ENCODE results near the gene TIMP2. TPM values are rescaled to one million over a fixed set of nuclear protein-coding genes. Genes with fewer than 3 reads are reported as not detected.

TIMP2 gene, protein sequence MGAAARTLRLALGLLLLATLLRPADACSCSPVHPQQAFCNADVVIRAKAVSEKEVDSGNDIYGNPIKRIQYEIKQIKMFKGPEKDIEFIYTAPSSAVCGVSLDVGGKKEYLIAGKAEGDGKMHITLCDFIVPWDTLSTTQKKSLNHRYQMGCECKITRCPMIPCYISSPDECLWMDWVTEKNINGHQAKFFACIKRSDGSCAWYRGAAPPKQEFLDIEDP
- total RNA-seq (2021; ENCODE audit: unreplicated experiment): 64.8 TPM
- 42.7 and 52.9 TPM in 2 replicates for polyA plus RNA-seq (2012)
- Bru-seq, nascent RNA: percentile 64 among the genes with signal in this experiment
- percentile 79 among the genes with signal in this experiment for BruChase-seq, experiment 1, labeled RNA remaining after a 6-hour chase
- BruChase-seq, experiment 2, labeled RNA remaining after a 2-hour chase: percentile 65 among the genes with signal in this experiment
- long read RNA-seq, transcript TIMP2-201 (5 exons, 3,652 nt): major isoform, 7 of 44 reads
- long read RNA-seq, partial matches to known transcripts: 1 of 44 reads
- long read RNA-seq, other reads (novel, unspliced or antisense): 36 of 44 reads

DNA sequence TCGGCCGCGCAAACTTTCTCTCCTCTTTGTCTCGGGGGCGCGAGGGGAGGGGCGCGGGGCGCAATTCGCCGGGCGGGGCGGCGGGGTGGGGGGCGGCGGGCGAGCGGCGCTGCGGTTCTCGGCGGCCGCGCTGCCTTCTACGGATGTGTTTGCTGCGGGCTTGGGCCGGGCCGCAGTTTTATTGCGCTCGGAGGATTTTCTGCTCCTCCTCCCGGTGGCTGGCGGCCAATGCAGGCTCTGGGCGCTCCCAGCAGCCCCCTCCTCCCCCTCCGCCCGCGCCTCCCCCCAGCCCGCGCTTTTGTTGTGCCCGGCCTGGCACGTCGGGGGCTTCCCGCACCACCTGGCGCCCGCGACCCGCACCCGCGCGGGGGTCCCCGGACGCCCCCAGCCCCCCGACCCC is at the start of gene TIMP2:
TIMP2 (minus strand) TSS at position 154 of the 400 bp plus-strand sequence. CDS start 299 bp downstream, outside the sequence.
- peak within 1 kb of the TSS; percentile 23; the same call in 1 of the 2 replicates for H3K27ac ChIP-seq (ENCODE audit: low read depth, low read length)
- ATAC-seq: peak; percentile 73
- POLR2A ChIA-PET: interaction anchor here (1.1 to 1.6 kb wide), 3 partner anchors 8 to 11 kb away, joined by 3 to 4 read pairs (median 4); no protein-coding TSS in a partner anchor

More for the DNA sequence above, at the start of gene TIMP2:
- CTCF ChIA-PET: no interaction called here
- H3K36me3 ChIP-seq (ENCODE audit: control insufficient read depth in 1 of 2, insufficient read depth in 2 of 2, low read length in 2 of 2): peaks cover 0 to 5% of the 10 kb centered on the region in 2 experiments; a peak in 2 of 4 replicates
- H3K27me3 ChIP-seq (ENCODE audit: insufficient read depth, low read length): no peaks in the 10 kb centered on the region
- peaks cover 34% of the 10 kb centered on the region; the same call in 1 of the 2 replicates for H3K79me2 ChIP-seq (ENCODE audit: insufficient read depth, low read length)
- RAD21 ChIA-PET (ENCODE audit: low non-redundant PET in 1 of 2, low total read pairs in 2 of 2, uncharacterized antibody in 2 of 2, unreplicated experiment in 2 of 2): no interaction called here
- no peaks in the 10 kb centered on the region for H3K9me2 ChIP-seq (ENCODE audit: insufficient read depth)
- peaks cover 15 to 52% of the 10 kb centered on the region in 2 experiments for H3K4me1 ChIP-seq (ENCODE audit: control insufficient read depth in 1 of 2, insufficient read depth in 2 of 2, low read length in 2 of 2)
- H3K9ac ChIP-seq (ENCODE audit: low read length): peak within 1 kb of the TSS; percentile 72
- BruUV-seq (replicated peaks): no TSS peak
- H3K4me2 ChIP-seq (ENCODE audit: low read length): peak within 1 kb of the TSS; percentile 99
- H3K4me3 ChIP-seq (replicated peaks in 1 of 2; ENCODE audit: low read depth in 1 of 2, low read length in 2 of 2): peak within 1 kb of the TSS; percentile 71 to 76
- H2AFZ ChIP-seq (ENCODE audit: low read depth, low read length, poor library complexity, severe bottlenecking): peak within 1 kb of the TSS; percentile 81
- no peak for DNase-seq (ENCODE audit: low read depth, low spot score)
- TF ChIP-seq REST (IDR thresholded peaks at IDR 0.05; ENCODE audit: low read depth) (no peak), ELF1 (IDR thresholded peaks at IDR 0.05; ENCODE audit: borderline replicate concordance, low read depth) (no peak), EZH2 (IDR thresholded peaks at IDR 0.05) (no peak), POLR2A (IDR thresholded peaks at IDR 0.05; ENCODE audit: borderline replicate concordance, extremely low read depth, insufficient read depth, insufficient read length) (no peak), SRF (IDR thresholded peaks at IDR 0.05; ENCODE audit: low read depth) (no peak), JUND (IDR thresholded peaks at IDR 0.05) (no peak), TCF7L2 (IDR thresholded peaks at IDR 0.05; ENCODE audit: borderline replicate concordance, extremely low read depth, insufficient read depth, insufficient read length) (no peak), RAD21 (IDR thresholded peaks at IDR 0.05; ENCODE audit: low read depth) (no peak), POLR2AphosphoS5 (IDR thresholded peaks at IDR 0.05; ENCODE audit: low read depth, low read length) (peak; percentile 85), CTCF (IDR thresholded peaks at IDR 0.05 in 2 of 3, conservative IDR thresholded peaks at IDR 0.05 in 1 of 3; ENCODE audit: borderline replicate concordance in 1 of 3, insufficient read depth in 1 of 3, low read depth in 2 of 3, low read length in 2 of 3) (0 out of 6 replicates have a peak, but pooled peaks of 1 of the 3 experiments have one; percentile 12), CEBPB (IDR thresholded peaks at IDR 0.05; ENCODE audit: low read depth) (no peak), SIN3A (IDR thresholded peaks at IDR 0.05; ENCODE audit: low read depth) (no peak), YY1 (IDR thresholded peaks at IDR 0.05; ENCODE audit: extremely low read depth, insufficient replicate concordance, low read depth, low read length) (no peak), SP1 (IDR thresholded peaks at IDR 0.05; ENCODE audit: low read depth) (no peak), EGR1 (IDR thresholded peaks at IDR 0.05; ENCODE audit: low read depth) (no peak)
- TF ChIP-seq, protein P1, sequence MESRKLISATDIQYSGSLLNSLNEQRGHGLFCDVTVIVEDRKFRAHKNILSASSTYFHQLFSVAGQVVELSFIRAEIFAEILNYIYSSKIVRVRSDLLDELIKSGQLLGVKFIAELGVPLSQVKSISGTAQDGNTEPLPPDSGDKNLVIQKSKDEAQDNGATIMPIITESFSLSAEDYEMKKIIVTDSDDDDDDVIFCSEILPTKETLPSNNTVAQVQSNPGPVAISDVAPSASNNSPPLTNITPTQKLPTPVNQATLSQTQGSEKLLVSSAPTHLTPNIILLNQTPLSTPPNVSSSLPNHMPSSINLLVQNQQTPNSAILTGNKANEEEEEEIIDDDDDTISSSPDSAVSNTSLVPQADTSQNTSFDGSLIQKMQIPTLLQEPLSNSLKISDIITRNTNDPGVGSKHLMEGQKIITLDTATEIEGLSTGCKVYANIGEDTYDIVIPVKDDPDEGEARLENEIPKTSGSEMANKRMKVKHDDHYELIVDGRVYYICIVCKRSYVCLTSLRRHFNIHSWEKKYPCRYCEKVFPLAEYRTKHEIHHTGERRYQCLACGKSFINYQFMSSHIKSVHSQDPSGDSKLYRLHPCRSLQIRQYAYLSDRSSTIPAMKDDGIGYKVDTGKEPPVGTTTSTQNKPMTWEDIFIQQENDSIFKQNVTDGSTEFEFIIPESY (IDR thresholded peaks at IDR 0.05; ENCODE audit: extremely low read depth, insufficient replicate concordance, low read length): no peak
- intact Hi-C loops (cut with micrococcal nuclease): no loop called here
- H4K20me1 ChIP-seq (ENCODE audit: insufficient read depth): no peaks in the 10 kb centered on the region
- no peaks in the 10 kb centered on the region for H3K9me3 ChIP-seq (ENCODE audit: control insufficient read depth in 1 of 2, insufficient read depth in 1 of 2, low read depth in 1 of 2, low read length in 2 of 2)

All from HCT116 (cell line).